ENCODE data around the gene SMIM45.

GRCh38 chr22:41935509-41935908 is 16.4 kb upstream of the SMIM45 start:
- no peak for TF ChIP-seq SUZ12 (IDR thresholded peaks at IDR 0.05; ENCODE audit: extremely low read depth, insufficient read depth, insufficient read length)
- TF ChIP-seq YY1 (IDR thresholded peaks at IDR 0.05; ENCODE audit: insufficient read depth, insufficient read length): no peak

Data from NT2/D1 (cell line).